ENCODE data around the gene DIS3L2.

DNA sequence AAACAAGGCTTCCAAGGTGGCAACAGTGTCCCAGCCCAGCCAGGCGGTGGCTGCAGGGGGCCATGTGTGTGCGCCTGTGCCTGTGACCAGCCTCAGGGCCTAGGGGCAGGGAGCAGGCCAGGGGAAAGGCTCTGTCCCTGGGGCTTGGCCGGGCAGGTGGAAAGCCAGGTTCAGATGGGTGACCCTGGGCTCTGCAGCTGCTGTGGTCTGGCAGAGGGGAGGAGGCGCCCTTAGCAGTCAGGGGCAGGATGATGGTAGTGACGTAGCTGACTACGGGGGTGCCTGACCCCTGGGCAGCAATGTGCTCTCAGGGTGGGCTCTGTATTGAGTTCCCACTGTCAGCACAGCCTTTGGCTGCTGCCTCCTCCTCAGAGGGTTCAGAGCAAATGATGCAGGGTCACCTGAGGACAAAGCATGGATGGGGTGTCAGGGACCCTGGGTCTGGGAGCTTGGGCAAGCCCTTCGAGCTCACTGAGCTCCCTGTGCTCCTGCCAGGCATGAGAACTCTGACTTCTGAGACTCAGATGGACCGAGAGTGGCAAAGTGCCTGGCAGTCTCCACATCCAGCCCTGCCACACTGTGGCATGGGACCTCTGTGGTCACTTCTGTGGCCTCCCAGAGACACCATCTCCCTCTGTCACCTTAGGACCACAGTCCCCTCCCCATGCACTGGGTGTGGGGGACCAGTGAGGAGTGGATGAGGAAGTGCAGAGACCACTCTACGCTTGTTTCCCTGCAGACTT, 360.5 kb downstream of the DIS3L2 start:
- TF ChIP-seq, protein P1, sequence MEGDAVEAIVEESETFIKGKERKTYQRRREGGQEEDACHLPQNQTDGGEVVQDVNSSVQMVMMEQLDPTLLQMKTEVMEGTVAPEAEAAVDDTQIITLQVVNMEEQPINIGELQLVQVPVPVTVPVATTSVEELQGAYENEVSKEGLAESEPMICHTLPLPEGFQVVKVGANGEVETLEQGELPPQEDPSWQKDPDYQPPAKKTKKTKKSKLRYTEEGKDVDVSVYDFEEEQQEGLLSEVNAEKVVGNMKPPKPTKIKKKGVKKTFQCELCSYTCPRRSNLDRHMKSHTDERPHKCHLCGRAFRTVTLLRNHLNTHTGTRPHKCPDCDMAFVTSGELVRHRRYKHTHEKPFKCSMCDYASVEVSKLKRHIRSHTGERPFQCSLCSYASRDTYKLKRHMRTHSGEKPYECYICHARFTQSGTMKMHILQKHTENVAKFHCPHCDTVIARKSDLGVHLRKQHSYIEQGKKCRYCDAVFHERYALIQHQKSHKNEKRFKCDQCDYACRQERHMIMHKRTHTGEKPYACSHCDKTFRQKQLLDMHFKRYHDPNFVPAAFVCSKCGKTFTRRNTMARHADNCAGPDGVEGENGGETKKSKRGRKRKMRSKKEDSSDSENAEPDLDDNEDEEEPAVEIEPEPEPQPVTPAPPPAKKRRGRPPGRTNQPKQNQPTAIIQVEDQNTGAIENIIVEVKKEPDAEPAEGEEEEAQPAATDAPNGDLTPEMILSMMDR (conservative IDR thresholded peaks at IDR 0.05; ENCODE audit: low read length) = no peak
- no peak for TF ChIP-seq EZH2phosphoT487 (IDR thresholded peaks at IDR 0.05; ENCODE audit: borderline replicate concordance, low read depth, low read length)

Data from OCI-LY7 (cell line).